ENCODE measurements around the gene MAST3.
"Not testable (repeated sequence)": the region's sequence is repeated elsewhere in the genome, so short reads cannot be mapped to it uniquely, and the experiment has no call there.

The MAST3 gene

GRCh38 chr19:18085702-18086457 lies 11.7 kb upstream of the MAST3 start (continued):
- TF ChIP-seq ZNF776 (tag by site-specific recombination; IDR thresholded peaks at IDR 0.05; ENCODE audit: borderline replicate concordance) (no peak), ZNF830 (tag by site-specific recombination; IDR thresholded peaks at IDR 0.05; ENCODE audit: low read depth) (no peak), ZNF132 (tag by site-specific recombination; IDR thresholded peaks at IDR 0.05; ENCODE audit: borderline replicate concordance) (no peak)

- Histone ChIP-seq H3K27ac (ENCODE audit: extremely low read depth, low read depth, low read length) (no peak within 1 kb of the TSS), H3K9me3 (ENCODE audit: control insufficient read depth, insufficient read depth, low read depth, low read length) (no peaks in the 10 kb centered on the region), H3K4me3 (ENCODE audit: low read depth, low read length) (no peak within 1 kb of the TSS), H3K36me3 (ENCODE audit: control insufficient read depth in 2 of 2, insufficient read depth in 1 of 2, low read length in 2 of 2) (no peaks in the 10 kb centered on the region), H3K4me1 (ENCODE audit: control insufficient read depth, insufficient read depth, low read length) (no peaks in the 10 kb centered on the region)
- CTCF ChIA-PET, result interaction anchor here (0.6 to 2.0 kb wide), 5 partner anchors 26 to 166 kb away, joined by 3 to 7 read pairs (median 4); no protein-coding TSS in a partner anchor
- TF ChIP-seq HOXD13 (CRISPR knock-in tag; IDR thresholded peaks at IDR 0.05; ENCODE audit: borderline replicate concordance) (no peak), ZNF2 (tag by site-specific recombination; IDR thresholded peaks at IDR 0.05) (no peak), ZNF549 (tag by site-specific recombination; IDR thresholded peaks at IDR 0.05) (no peak), ZFP69B (tag by site-specific recombination; IDR thresholded peaks at IDR 0.05) (no peak), BCL11B (tag by site-specific recombination; IDR thresholded peaks at IDR 0.05; ENCODE audit: low read depth) (no peak), ZBTB49 (tag by site-specific recombination; IDR thresholded peaks at IDR 0.05; ENCODE audit: low read depth) (no peak), ZNF785 (tag by site-specific recombination; IDR thresholded peaks at IDR 0.05) (no peak), ZBTB44 (tag by site-specific recombination; IDR thresholded peaks at IDR 0.05) (no peak)
- POLR2A ChIA-PET, result no interaction called here
Measured at GRCh38 chr19:18086590-18087138, 10.9 kb upstream of the MAST3 start, which contains the start of gene IL12RB1. TSS of gene IL12RB1 (minus strand) at chr19:18086934. CDS start at chr19:18086823, 111 bp downstream.

- H3K9me3 ChIP-seq (ENCODE audit: control insufficient read depth, insufficient read depth, low read depth, low read length); H3K27ac ChIP-seq (ENCODE audit: extremely low read depth, low read depth, low read length); H3K36me3 ChIP-seq (ENCODE audit: control insufficient read depth in 2 of 2, insufficient read depth in 1 of 2, low read length in 2 of 2); H3K4me3 ChIP-seq (ENCODE audit: low read depth, low read length); H3K4me1 ChIP-seq (ENCODE audit: control insufficient read depth, insufficient read depth, low read length): not testable (repeated sequence)
- POLR2A ChIA-PET, result interaction anchor here (1.0 kb wide), 1 partner anchor 191 kb away, joined by 3 read pairs; no protein-coding TSS in a partner anchor
- TF ChIP-seq ZNF623 (tag by site-specific recombination; IDR thresholded peaks at IDR 0.05), result peak; percentile 33
- CTCF ChIA-PET, result interaction anchor here (0.9 kb wide), 1 partner anchor 163 kb away, joined by 3 read pairs; no protein-coding TSS in a partner anchor
Measured at GRCh38 chr19:18089096-18089541, 8.5 kb upstream of the MAST3 start.

- Histone ChIP-seq H3K36me3 (ENCODE audit: control insufficient read depth in 2 of 2, insufficient read depth in 1 of 2, low read length in 2 of 2) (no peaks in the 10 kb centered on the region), H3K4me1 (ENCODE audit: control insufficient read depth, insufficient read depth, low read length) (no peaks in the 10 kb centered on the region), H3K27ac (ENCODE audit: extremely low read depth, low read depth, low read length) (no peak overlapping the region), H3K9me3 (ENCODE audit: control insufficient read depth, insufficient read depth, low read depth, low read length) (no peaks in the 10 kb centered on the region), H3K4me3 (ENCODE audit: low read depth, low read length) (no peak overlapping the region)
- CTCF ChIA-PET, result interaction anchor here (0.9 to 1.6 kb wide), 2 partner anchors 24 to 162 kb away, joined by 3 to 4 read pairs; no protein-coding TSS in a partner anchor
- POLR2A ChIA-PET, result interaction anchor here (1.0 kb wide), 1 partner anchor 190 kb away, joined by 3 read pairs; no protein-coding TSS in a partner anchor
- TF ChIP-seq ZNF658 (tag by site-specific recombination; IDR thresholded peaks at IDR 0.05), result no peak
- TF ChIP-seq RBAK (tag by site-specific recombination; IDR thresholded peaks at IDR 0.05), result no peak
- TF ChIP-seq ZNF549 (tag by site-specific recombination; IDR thresholded peaks at IDR 0.05), result no peak
- no peak for TF ChIP-seq ZNF707 (tag by site-specific recombination; IDR thresholded peaks at IDR 0.05)
- no peak for TF ChIP-seq PRDM10 (tag by site-specific recombination; IDR thresholded peaks at IDR 0.05)
- TF ChIP-seq ZNF155 (tag by site-specific recombination; IDR thresholded peaks at IDR 0.05), result no peak
- TF ChIP-seq ZNF623 (tag by site-specific recombination; IDR thresholded peaks at IDR 0.05), result no peak
- no peak for TF ChIP-seq ZNF221 (tag by site-specific recombination; IDR thresholded peaks at IDR 0.05; ENCODE audit: borderline replicate concordance)
- TF ChIP-seq YY2 (tag by site-specific recombination; IDR thresholded peaks at IDR 0.05), result no peak
- no peak for TF ChIP-seq ZNF548 (tag by site-specific recombination; IDR thresholded peaks at IDR 0.05)
Measured at GRCh38 chr19:18089726-18090125, 7.9 kb upstream of the MAST3 start.

All from HEK293 (cell line).